Measurements from ENCODE around the gene GALNT14. TPM values are rescaled to one million over a fixed set of nuclear protein-coding genes. Genes with fewer than 3 reads are reported as not detected.

GALNT14 gene
- total RNA-seq, 1 experiment from 2014 or later = 1.6 TPM

DNA sequence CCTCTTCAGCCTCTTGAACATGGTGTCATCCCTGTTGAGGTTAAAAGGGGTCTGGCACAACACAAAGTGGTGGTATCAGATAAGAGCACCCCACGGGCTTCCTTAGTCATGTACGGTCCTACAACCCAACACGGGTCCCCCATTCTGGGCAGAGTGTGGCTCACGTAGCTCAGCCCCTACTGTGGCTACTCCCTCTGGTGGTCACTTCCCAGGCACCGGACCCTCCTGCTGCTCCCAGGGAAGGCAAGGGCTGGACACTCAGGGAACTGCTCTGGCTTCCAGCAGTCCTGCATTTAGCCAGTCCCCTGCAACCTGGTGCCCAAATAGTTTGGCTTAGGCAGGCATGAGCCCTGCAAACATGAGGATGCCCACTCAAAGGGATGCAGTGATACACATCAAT, 58.6 kb downstream of the GALNT14 start:
- Histone ChIP-seq H3K9me3 (ENCODE audit: low read length) (no peaks in the 10 kb centered on the region), H3K27me3 (ENCODE audit: low read length) (no peaks in the 10 kb centered on the region), H3K4me2 (ENCODE audit: low read depth, low read length, poor library complexity, severe bottlenecking) (no peak overlapping the region), H3K9me2 (replicated peaks; ENCODE audit: insufficient read depth, low read length) (no peaks in the 10 kb centered on the region), H3K27ac (ENCODE audit: low read length) (no peak overlapping the region), H3K36me3 (ENCODE audit: insufficient read depth, low read length) (no peaks in the 10 kb centered on the region), H3K9ac (ENCODE audit: low read length) (no peak overlapping the region), H3K4me3 (ENCODE audit: low read length) (no peak overlapping the region), H2AFZ (ENCODE audit: low read length) (no peak overlapping the region), H3K79me2 (ENCODE audit: low read length) (no peaks in the 10 kb centered on the region), H3K4me1 (ENCODE audit: low read length) (no peaks in the 10 kb centered on the region), H4K20me1 (ENCODE audit: insufficient read depth, low read depth, low read length) (no peaks in the 10 kb centered on the region)
- DNase-seq = no peak

DNA sequence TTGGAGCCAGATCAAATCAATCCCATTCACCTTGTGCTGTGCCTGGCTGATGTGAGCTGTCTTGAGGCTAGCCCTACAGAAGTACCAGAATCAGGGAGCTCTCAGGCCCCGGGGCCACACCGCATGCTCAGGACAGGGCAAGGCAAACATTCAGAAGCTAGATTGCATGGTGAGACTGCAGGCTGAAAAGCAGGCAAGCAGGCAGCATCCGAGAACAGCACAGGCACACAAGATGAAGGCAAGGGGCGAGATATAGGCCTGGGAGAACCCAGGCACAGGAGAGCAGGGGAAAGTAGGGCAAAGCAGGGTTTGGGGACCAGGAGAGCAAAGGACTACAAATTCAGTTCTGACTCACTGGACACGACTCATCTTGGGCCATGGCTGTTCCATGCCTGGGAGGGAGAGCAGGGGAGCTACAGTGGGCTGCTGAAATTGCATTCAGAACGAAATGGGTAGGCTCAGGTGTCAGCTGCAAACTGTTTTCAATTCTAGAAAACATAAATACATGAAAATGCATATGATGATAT, 59.6 kb downstream of the GALNT14 start:
- Histone ChIP-seq H3K4me3 (ENCODE audit: low read length) (no peak overlapping the region), H3K27me3 (ENCODE audit: low read length) (no peaks in the 10 kb centered on the region), H4K20me1 (ENCODE audit: insufficient read depth, low read depth, low read length) (no peaks in the 10 kb centered on the region), H3K27ac (ENCODE audit: low read length) (no peak overlapping the region), H3K36me3 (ENCODE audit: insufficient read depth, low read length) (no peaks in the 10 kb centered on the region), H2AFZ (ENCODE audit: low read length) (no peak overlapping the region), H3K4me1 (ENCODE audit: low read length) (no peaks in the 10 kb centered on the region), H3K9me3 (ENCODE audit: low read length) (no peaks in the 10 kb centered on the region), H3K9me2 (replicated peaks; ENCODE audit: insufficient read depth, low read length) (no peaks in the 10 kb centered on the region), H3K4me2 (ENCODE audit: low read depth, low read length, poor library complexity, severe bottlenecking) (no peak overlapping the region), H3K79me2 (ENCODE audit: low read length) (no peaks in the 10 kb centered on the region), H3K9ac (ENCODE audit: low read length) (no peak overlapping the region)
- DNase-seq = no peak

DNA sequence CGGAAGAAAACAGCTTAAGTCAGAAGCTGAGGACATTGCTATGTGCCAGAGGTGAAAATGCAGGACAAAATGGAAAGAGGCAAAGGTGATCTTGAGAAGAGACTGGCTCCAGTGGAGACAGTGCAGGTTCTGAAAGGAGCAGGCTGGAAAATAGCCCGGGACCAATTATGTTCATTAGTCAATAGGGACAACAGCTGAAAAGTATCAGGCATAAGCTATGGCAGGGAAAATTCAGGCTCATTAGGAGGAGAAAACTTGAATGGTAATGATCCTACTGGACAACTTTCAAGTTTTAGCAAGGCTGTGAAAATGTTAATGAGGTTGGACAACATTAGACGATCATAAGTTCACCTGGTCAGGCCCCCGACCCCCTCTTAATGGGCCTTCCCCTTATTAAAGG, 60.2 kb downstream of the GALNT14 start:
- no peak overlapping the region for H3K27ac ChIP-seq (ENCODE audit: low read length)
- no peaks in the 10 kb centered on the region for H3K36me3 ChIP-seq (ENCODE audit: insufficient read depth, low read length)
- no peaks in the 10 kb centered on the region for H4K20me1 ChIP-seq (ENCODE audit: insufficient read depth, low read depth, low read length)
- DNase-seq = no peak
- no peak overlapping the region for H3K4me3 ChIP-seq (ENCODE audit: low read length)
- H2AFZ ChIP-seq (ENCODE audit: low read length) = no peak overlapping the region
- H3K27me3 ChIP-seq (ENCODE audit: low read length) = no peaks in the 10 kb centered on the region
- H3K9ac ChIP-seq (ENCODE audit: low read length) = no peak overlapping the region
- no peak overlapping the region for H3K4me2 ChIP-seq (ENCODE audit: low read depth, low read length, poor library complexity, severe bottlenecking)
- no peaks in the 10 kb centered on the region for H3K9me2 ChIP-seq (replicated peaks; ENCODE audit: insufficient read depth, low read length)
- no peaks in the 10 kb centered on the region for H3K79me2 ChIP-seq (ENCODE audit: low read length)
- H3K9me3 ChIP-seq (ENCODE audit: low read length) = no peaks in the 10 kb centered on the region
- no peaks in the 10 kb centered on the region for H3K4me1 ChIP-seq (ENCODE audit: low read length)

DNA sequence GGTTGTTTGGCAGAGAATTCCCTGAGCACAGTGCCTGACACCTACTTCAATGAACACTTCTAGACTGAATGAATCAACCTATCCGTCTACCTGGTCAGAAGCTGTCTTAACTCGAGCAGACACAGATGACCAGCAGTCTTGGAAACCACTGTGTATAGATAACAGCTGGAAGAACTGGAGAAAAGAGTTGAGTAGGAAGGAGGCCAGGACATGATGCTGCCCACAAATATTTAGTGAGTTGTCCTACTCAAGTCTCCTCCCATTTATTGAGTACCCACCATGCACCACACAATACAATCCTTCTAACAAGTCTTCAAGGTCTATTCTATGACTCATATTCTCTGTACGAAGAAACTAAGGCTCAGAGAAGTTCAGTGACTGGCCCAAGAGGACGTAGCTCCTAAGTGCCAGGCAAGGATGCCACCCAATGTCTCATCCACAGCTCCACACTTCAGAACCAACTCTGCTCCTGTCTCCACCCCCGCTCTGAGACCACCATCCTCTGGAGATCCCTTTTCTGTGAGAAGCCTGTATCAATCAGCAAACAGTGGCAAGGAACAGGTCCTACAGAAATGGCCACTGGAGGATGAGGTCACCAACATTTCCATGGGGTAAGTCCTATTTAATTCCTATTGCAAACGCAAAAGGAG, 62.2 kb downstream of the GALNT14 start:
- H3K9me2 ChIP-seq (replicated peaks; ENCODE audit: insufficient read depth, low read length) = no peaks in the 10 kb centered on the region
- H3K9me3 ChIP-seq (ENCODE audit: low read length) = no peaks in the 10 kb centered on the region
- H3K9ac ChIP-seq (ENCODE audit: low read length) = no peak overlapping the region
- H3K4me1 ChIP-seq (ENCODE audit: low read length) = no peaks in the 10 kb centered on the region
- H3K27me3 ChIP-seq (ENCODE audit: low read length) = no peaks in the 10 kb centered on the region
- H3K27ac ChIP-seq (ENCODE audit: low read length) = no peak overlapping the region
- no peak overlapping the region for H2AFZ ChIP-seq (ENCODE audit: low read length)
- no peaks in the 10 kb centered on the region for H4K20me1 ChIP-seq (ENCODE audit: insufficient read depth, low read depth, low read length)
- no peak for DNase-seq
- H3K4me2 ChIP-seq (ENCODE audit: low read depth, low read length, poor library complexity, severe bottlenecking) = no peak overlapping the region
- no peaks in the 10 kb centered on the region for H3K36me3 ChIP-seq (ENCODE audit: insufficient read depth, low read length)
- no peaks in the 10 kb centered on the region for H3K79me2 ChIP-seq (ENCODE audit: low read length)
- H3K4me3 ChIP-seq (ENCODE audit: low read length) = no peak overlapping the region

DNA sequence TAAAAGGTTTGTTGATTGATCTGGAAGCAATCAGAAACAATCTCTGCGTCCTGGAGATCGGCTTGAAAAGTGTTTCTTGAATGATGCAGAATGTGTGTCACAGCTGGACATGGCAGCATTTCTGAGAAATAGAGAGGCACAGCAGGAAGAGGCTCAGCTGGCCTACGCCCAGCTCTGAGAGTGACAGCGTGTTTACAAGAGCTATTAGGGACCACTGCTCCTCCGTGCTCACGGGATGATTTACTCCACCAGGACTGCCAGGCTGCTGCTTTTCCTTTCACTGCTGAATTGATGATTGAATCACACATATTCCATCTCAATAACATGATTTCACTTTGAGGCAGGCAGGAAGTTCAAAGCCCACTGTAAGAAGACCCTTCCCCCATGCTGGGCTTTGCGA, 62.8 kb downstream of the GALNT14 start:
- no peaks in the 10 kb centered on the region for H3K36me3 ChIP-seq (ENCODE audit: insufficient read depth, low read length)
- no peaks in the 10 kb centered on the region for H3K9me3 ChIP-seq (ENCODE audit: low read length)
- no peak for DNase-seq
- H3K9ac ChIP-seq (ENCODE audit: low read length) = no peak overlapping the region
- H3K9me2 ChIP-seq (replicated peaks; ENCODE audit: insufficient read depth, low read length) = no peaks in the 10 kb centered on the region
- H3K27ac ChIP-seq (ENCODE audit: low read length) = no peak overlapping the region
- H3K4me1 ChIP-seq (ENCODE audit: low read length) = no peaks in the 10 kb centered on the region
- no peaks in the 10 kb centered on the region for H4K20me1 ChIP-seq (ENCODE audit: insufficient read depth, low read depth, low read length)
- no peaks in the 10 kb centered on the region for H3K79me2 ChIP-seq (ENCODE audit: low read length)
- H3K27me3 ChIP-seq (ENCODE audit: low read length) = no peaks in the 10 kb centered on the region
- no peak overlapping the region for H2AFZ ChIP-seq (ENCODE audit: low read length)
- no peak overlapping the region for H3K4me3 ChIP-seq (ENCODE audit: low read length)
- H3K4me2 ChIP-seq (ENCODE audit: low read depth, low read length, poor library complexity, severe bottlenecking) = no peak overlapping the region

DNA sequence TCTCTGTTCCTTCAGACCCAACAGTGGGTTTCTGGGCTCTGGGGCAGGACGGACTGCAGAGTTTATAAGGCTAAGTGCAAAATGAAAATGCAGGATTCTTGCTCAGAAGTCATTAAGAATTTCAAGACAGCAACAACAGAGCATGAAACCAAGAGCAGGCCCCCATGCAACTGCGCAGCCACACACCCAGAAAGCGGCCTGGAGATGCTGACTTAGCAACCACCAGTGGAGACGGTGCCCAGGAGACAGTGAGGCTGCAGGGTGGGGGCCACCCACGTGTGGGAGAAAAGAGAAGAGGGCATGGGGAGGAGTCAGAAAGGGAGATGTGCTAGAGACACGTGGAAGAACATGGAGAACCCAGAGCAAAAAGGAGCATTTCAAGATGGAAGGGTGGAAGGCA, 66.5 kb downstream of the GALNT14 start:
- H3K4me1 ChIP-seq (ENCODE audit: low read length) = no peaks in the 10 kb centered on the region
- H3K9ac ChIP-seq (ENCODE audit: low read length) = no peak overlapping the region
- no peaks in the 10 kb centered on the region for H3K9me2 ChIP-seq (replicated peaks; ENCODE audit: insufficient read depth, low read length)
- H3K36me3 ChIP-seq (ENCODE audit: insufficient read depth, low read length) = no peaks in the 10 kb centered on the region
- H3K4me2 ChIP-seq (ENCODE audit: low read depth, low read length, poor library complexity, severe bottlenecking) = no peak overlapping the region
- H3K79me2 ChIP-seq (ENCODE audit: low read length) = no peaks in the 10 kb centered on the region
- no peak overlapping the region for H2AFZ ChIP-seq (ENCODE audit: low read length)
- H3K27ac ChIP-seq (ENCODE audit: low read length) = no peak overlapping the region
- H3K27me3 ChIP-seq (ENCODE audit: low read length) = no peaks in the 10 kb centered on the region
- H3K9me3 ChIP-seq (ENCODE audit: low read length) = no peaks in the 10 kb centered on the region
- no peaks in the 10 kb centered on the region for H4K20me1 ChIP-seq (ENCODE audit: insufficient read depth, low read depth, low read length)
- DNase-seq = no peak
- no peak overlapping the region for H3K4me3 ChIP-seq (ENCODE audit: low read length)

DNA sequence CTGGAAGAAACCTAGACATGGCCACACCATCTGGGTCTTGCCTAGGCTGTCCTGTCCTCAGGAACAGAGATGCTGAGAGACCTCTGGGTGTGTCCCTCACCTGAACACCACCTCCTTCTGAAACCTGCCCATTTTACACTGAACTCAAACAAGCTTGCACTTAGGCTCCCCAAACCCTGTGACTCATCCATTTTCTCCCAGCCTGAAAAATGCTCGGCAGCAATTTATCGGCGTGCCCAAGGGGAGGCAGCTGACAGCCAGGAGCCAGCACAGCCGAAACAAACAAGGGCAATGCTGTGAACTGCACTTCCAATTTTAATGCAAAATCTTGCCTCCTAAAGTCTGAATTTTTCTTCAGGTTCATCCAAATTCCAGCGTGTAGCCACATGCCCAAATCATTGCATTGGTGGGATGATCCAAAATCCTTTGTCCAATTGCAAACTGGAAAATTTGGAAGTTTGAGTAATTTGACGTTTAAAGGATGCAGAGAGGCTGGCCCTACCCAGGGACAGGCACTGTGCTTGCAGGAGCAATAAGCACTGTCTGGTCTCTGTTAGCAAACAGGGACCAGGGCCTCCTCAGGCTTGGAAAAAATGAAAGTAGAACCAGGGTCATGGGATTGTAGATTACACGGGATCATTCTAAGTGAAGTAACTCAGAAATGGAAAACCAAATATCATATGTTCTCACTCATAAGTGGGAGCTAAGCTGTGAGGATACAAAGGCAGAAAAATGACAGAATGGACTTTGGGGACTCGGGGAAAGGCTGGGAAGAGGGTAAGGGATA, 67.7 kb downstream of the GALNT14 start:
- Histone ChIP-seq H3K27me3 (ENCODE audit: low read length) (no peaks in the 10 kb centered on the region), H3K9me2 (replicated peaks; ENCODE audit: insufficient read depth, low read length) (no peaks in the 10 kb centered on the region), H3K9ac (ENCODE audit: low read length) (no peak overlapping the region), H3K4me1 (ENCODE audit: low read length) (no peaks in the 10 kb centered on the region), H4K20me1 (ENCODE audit: insufficient read depth, low read depth, low read length) (no peaks in the 10 kb centered on the region), H3K79me2 (ENCODE audit: low read length) (no peaks in the 10 kb centered on the region), H3K27ac (ENCODE audit: low read length) (no peak overlapping the region), H3K4me2 (ENCODE audit: low read depth, low read length, poor library complexity, severe bottlenecking) (no peak overlapping the region), H2AFZ (ENCODE audit: low read length) (no peak overlapping the region), H3K9me3 (ENCODE audit: low read length) (no peaks in the 10 kb centered on the region), H3K4me3 (ENCODE audit: low read length) (no peak overlapping the region), H3K36me3 (ENCODE audit: insufficient read depth, low read length) (no peaks in the 10 kb centered on the region)
- DNase-seq = no peak

DNA sequence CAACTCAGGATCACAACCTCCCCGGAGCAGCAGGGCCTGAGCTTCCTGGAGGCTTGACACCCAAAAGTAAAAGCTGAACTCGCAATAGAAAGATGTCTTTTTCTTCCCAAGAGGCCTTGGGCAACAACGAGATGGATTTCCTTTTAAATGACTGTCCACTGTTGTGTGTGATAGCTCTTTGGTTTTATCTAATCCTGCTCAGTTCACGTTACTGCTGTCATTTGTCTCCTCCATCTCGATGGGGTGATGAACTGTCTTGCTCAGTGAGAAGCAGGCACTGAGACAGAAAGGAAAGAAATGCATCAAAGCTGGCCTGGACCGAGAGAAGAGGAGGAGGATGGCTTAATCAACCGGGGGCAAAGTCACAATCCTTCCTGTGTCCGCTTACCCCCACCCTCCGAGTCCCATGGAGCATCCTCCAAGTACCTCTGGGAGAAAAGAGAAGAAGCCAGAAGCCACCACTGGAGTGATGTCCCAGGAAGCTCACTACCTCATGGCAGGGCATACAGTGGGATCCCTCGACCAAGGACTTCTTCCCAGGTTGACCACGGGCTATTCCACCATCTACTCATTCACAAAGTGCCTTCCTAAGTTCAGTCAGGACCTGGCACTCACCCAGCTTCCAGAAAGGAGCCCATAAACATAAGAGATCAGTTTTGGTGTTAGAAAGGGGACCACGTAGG, 68.5 kb downstream of the GALNT14 start:
- Histone ChIP-seq H2AFZ (ENCODE audit: low read length) (no peak overlapping the region), H3K27ac (ENCODE audit: low read length) (no peak overlapping the region), H4K20me1 (ENCODE audit: insufficient read depth, low read depth, low read length) (no peaks in the 10 kb centered on the region), H3K4me2 (ENCODE audit: low read depth, low read length, poor library complexity, severe bottlenecking) (no peak overlapping the region), H3K9me3 (ENCODE audit: low read length) (no peaks in the 10 kb centered on the region), H3K79me2 (ENCODE audit: low read length) (no peaks in the 10 kb centered on the region), H3K27me3 (ENCODE audit: low read length) (no peaks in the 10 kb centered on the region), H3K36me3 (ENCODE audit: insufficient read depth, low read length) (no peaks in the 10 kb centered on the region), H3K9me2 (replicated peaks; ENCODE audit: insufficient read depth, low read length) (no peaks in the 10 kb centered on the region), H3K9ac (ENCODE audit: low read length) (no peak overlapping the region), H3K4me1 (ENCODE audit: low read length) (no peaks in the 10 kb centered on the region), H3K4me3 (ENCODE audit: low read length) (no peak overlapping the region)
- no peak for DNase-seq
